ENCODE results near the gene SDHD. TPM values are rescaled to one million over a fixed set of nuclear protein-coding genes. Genes with fewer than 3 reads are reported as not detected.

Gene SDHD
- total and polyA plus RNA-seq, 2 of the 8 experiments (the other 6 are each of a cell fraction or from before 2014, with no cell fraction given) = 96.0 to 181 TPM

GRCh38 chr11:112073941-112074811 lies 12.5 kb upstream of the SDHD start, which contains the start of the genes NKAPD1 and PIH1D2 (continued):
- no peak for TF ChIP-seq USF2 (IDR thresholded peaks at IDR 0.05; ENCODE audit: low read length)
- no peak for TF ChIP-seq SIRT6 (IDR thresholded peaks at IDR 0.05; ENCODE audit: low read length)
- no peak for TF ChIP-seq NRF1 (IDR thresholded peaks at IDR 0.05; ENCODE audit: low read depth, low read length)
- no peak for TF ChIP-seq NANOG (IDR thresholded peaks at IDR 0.05; ENCODE audit: insufficient read depth, low read depth, low read length, poor library complexity, severe bottlenecking)
- 0 out of 2 replicates have a peak, but pooled peaks have one; percentile 35 for TF ChIP-seq SP1 (IDR thresholded peaks at IDR 0.05; ENCODE audit: low read depth, low read length)
- TF ChIP-seq ATF2 (IDR thresholded peaks at IDR 0.05; ENCODE audit: low read length) = peak; percentile 62; the same call in 1 of the 2 replicates
- TF ChIP-seq CREB1 (IDR thresholded peaks at IDR 0.05) = peak; percentile 40; the same call in 1 of the 2 replicates
- no peak for TF ChIP-seq CHD2 (IDR thresholded peaks at IDR 0.05; ENCODE audit: low read length)
- TF ChIP-seq ZNF274 (IDR thresholded peaks at IDR 0.05; ENCODE audit: borderline replicate concordance, extremely low read depth, low read length) = no peak
- TF ChIP-seq CTCF (IDR thresholded peaks at IDR 0.05; ENCODE audit: control extremely low read depth in 1 of 3, insufficient read depth in 1 of 3, low read depth in 1 of 3, low read length in 3 of 3) = no peak
- TF ChIP-seq PHF8 (conservative IDR thresholded peaks at IDR 0.05; ENCODE audit: low read depth, low read length) = peak; percentile 65
- TF ChIP-seq SAP30 (IDR thresholded peaks at IDR 0.05; ENCODE audit: insufficient read depth, insufficient replicate concordance, low read length) = peak; percentile 88
- TF ChIP-seq RXRA (IDR thresholded peaks at IDR 0.05; ENCODE audit: insufficient read depth, low read depth, low read length) = no peak
- no peak for TF ChIP-seq CBX5 (IDR thresholded peaks at IDR 0.05; ENCODE audit: low read depth, low read length)
- TF ChIP-seq EZH2 (IDR thresholded peaks at IDR 0.05; ENCODE audit: low read depth, low read length, severe bottlenecking) = no peak
- TF ChIP-seq KDM5A (IDR thresholded peaks at IDR 0.05; ENCODE audit: low read length) = peak; percentile 90
- no peak for TF ChIP-seq CTBP2 (IDR thresholded peaks at IDR 0.05; ENCODE audit: borderline replicate concordance, insufficient read depth, insufficient read length, low read length)

All from H1 (cell line).